GM12873 (cell line): Measurements from ENCODE around the gene ZNF600.
A peak's percentile ranks its signal among the peaks of the same experiment; 100 is the strongest.

Source experiments
- TF ChIP-seq, protein P1 (sequence below): IDR thresholded peaks from 2 replicates; pipeline ENCODE4 v1.5.1; 2012; ENCODE audit warnings: low read depth, mild to moderate bottlenecking, moderate library complexity, low read length, control low read depth; ENCODE audit not compliant: insufficient read depth; ENCODE audit errors: missing control alignments

Gene ZNF600

DNA sequence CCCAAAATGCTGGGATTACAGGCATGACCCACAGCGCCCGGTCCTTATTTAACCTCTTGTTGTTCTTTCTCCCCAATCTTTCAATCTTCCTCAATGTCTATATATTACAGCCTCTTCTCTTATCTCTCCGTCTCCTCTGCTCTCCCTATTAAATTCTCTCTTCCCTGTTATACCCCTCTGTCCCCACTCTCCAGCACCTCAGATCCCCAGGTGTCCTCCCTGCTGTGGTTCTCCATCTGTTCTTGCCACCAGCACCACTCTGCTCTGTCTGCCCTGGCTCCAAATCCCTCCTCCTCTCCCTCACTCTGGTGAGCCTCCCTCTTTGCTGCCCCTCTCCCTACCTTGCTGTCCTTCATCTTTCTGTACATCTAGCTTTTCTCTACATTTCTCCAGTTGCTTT is 1.1 kb downstream of the ZNF600 start:
- TF ChIP-seq, protein P1, sequence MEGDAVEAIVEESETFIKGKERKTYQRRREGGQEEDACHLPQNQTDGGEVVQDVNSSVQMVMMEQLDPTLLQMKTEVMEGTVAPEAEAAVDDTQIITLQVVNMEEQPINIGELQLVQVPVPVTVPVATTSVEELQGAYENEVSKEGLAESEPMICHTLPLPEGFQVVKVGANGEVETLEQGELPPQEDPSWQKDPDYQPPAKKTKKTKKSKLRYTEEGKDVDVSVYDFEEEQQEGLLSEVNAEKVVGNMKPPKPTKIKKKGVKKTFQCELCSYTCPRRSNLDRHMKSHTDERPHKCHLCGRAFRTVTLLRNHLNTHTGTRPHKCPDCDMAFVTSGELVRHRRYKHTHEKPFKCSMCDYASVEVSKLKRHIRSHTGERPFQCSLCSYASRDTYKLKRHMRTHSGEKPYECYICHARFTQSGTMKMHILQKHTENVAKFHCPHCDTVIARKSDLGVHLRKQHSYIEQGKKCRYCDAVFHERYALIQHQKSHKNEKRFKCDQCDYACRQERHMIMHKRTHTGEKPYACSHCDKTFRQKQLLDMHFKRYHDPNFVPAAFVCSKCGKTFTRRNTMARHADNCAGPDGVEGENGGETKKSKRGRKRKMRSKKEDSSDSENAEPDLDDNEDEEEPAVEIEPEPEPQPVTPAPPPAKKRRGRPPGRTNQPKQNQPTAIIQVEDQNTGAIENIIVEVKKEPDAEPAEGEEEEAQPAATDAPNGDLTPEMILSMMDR: no peak

DNA sequence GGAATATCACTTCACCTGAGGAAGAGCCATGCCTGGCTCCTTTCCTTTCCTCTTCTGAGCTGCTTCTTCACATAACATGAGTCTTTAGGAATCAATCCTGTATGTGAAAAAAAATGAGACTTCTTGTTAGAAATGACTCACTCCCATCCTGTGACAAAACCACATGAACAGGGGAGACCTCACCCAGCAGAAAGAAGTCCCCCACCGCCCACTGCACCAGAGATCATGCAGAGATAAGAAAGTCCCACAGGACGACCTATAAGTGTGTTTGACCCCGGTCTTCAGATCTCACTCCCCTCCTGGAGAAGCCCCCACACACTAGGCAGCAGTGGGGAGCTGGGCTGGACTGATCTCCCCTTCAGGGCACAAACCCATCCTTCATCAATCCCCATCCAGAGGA is 7.8 kb downstream of the ZNF600 start:
- TF ChIP-seq, protein P1: no peak

DNA sequence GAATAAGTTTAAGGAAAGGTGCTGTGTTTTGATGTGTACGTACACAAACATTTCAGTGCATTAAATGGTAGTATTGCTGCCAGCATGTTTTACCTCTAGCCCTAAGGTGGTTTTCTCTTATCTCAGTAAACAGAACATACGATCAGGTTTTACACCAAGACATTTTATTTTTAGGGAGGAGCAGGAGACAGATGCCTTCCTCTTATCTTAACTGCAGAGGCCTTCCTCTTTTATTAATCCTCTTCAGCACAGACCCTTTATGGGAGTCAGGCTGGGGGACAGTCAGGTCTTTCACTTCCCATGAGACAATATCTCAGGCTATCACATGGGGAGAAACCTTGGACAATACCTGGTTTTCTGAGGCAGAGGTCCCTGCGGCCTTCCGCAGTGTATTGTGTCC is 36.8 kb downstream of the ZNF600 start:
- TF ChIP-seq, protein P1: no peak

DNA sequence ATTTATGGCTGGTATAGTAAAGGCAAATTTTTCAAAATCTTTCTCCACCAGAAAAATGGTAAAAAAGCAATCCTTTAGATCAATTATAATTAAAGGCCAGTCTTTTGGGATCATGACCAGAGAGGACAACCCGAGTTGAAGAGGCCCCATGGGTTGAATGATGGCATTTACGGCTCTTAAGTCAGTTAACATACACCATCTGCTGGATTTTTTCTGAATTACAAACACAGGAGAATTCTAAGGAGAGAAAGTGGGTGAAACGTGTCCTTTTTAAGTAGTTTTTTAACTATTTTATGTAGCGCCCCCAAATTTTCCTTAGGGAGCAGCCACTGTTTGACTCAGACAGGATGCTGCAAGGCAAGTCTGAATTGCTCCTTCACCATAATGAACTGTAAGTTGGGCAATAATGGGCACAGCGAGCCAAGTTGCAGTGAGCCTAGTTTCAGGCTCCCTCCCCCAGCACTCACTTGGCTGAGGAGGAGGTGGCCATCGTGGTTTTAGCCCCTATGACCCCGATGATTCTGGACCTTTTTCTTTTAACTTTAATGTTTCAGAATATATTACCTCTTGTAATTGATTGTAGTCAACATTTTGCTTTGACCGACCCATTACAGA is 38.1 kb downstream of the ZNF600 start:
- TF ChIP-seq, protein P1: peak; percentile 28

DNA sequence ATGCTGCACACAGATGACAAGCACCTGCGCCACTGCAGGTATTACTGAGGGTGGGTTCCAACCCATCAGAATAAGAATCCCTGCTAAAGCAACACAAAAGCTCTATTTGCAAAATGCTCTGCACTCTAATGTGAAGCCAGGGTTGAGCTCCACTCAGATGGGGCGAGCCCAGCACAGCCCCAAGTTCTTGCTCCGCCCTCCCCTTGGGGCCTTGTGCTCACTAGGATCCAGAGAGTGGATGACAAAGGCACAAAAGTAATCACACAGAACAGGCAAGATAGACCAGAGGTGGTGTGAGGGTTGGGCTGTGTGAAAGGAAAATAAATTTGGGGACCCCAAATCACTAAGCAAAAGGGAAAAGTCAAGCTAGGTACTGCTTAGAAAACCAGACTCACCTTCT is 43.5 kb downstream of the ZNF600 start:
- TF ChIP-seq, protein P1: no peak

DNA sequence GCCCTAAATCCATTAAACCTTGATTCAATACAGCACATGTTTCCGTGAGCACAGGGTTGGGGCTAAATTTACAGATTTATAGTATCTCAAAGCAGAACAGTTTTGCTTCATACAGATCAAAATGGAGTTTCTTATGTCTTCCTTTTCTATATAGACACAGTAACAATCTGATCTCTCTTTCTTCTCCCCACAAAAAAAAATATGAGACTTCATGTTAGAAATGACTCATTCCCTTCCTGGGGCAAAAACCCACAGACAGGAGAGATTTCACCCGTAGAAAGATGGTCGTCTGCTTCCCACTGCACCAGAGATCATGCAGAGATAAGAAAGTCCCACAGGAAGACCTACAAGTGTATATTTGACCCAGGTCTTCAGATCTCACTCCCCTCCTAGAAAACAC is 44.1 kb downstream of the ZNF600 start:
- TF ChIP-seq, protein P1: no peak

DNA sequence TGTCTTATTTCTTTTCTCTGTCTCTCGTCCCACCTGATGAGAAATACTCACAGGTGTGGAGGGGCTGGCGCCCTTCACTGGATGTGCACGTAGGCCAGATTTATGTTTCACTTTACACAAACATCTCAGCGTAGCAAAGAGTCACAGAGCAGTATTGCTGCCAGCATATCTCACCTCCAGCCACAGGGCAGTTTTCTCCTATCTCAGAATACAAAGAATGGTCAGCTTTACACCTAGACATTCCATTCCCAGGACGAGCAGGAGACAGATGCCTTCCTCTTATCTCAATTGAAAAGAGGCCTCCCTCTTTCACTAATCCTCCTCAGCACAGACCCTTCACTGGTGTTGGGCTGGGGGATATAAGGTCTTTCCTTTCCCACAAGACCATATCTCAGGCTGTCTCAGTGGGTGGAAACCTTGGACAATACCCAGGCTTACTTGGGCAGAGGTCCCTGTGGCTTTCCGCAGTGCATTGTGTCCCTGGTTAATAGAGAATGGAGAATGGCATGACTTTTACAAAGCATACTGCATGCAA is 44.6 kb downstream of the ZNF600 start:
- TF ChIP-seq, protein P1: no peak
